GM12874 (cell line): ENCODE data around the gene GLIPR2.

Experiments
- CTCF ChIP-seq: IDR thresholded peaks from 2 replicates; pipeline ENCODE4 v1.5.1; 2011; ENCODE audit warnings: low read depth, mild to moderate bottlenecking, control low read depth, low read length, moderate library complexity; ENCODE audit not compliant: insufficient read depth

GLIPR2 gene

DNA sequence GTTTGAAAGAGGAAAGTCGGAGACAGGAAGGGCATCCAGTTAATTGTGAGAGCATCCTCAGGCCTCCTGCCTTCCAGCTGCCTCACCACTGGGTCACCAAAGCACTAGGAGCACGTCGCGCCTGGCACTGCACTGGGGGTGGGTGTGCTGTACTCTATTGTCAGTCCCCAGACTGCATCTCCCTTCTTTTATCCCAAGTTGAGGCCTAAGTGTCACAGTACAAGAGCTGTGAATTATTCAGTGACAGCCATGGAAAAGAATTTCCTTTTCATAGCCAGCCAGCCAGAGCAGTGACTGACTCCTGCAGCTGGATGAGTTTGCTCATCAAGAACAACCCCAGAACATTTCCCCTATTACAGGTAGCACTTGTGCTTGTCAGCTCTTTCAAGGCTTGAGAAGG, 70.5 kb downstream of the GLIPR2 start:
- no peak for TF ChIP-seq CTCF

- TF ChIP-seq CTCF: no peak
Measured at GRCh38 chr9:36207546-36208012, 71.0 kb downstream of the GLIPR2 start.

GRCh38 chr9:36208521-36209253, 72.2 kb downstream of the GLIPR2 start:
- TF ChIP-seq CTCF: no peak

DNA sequence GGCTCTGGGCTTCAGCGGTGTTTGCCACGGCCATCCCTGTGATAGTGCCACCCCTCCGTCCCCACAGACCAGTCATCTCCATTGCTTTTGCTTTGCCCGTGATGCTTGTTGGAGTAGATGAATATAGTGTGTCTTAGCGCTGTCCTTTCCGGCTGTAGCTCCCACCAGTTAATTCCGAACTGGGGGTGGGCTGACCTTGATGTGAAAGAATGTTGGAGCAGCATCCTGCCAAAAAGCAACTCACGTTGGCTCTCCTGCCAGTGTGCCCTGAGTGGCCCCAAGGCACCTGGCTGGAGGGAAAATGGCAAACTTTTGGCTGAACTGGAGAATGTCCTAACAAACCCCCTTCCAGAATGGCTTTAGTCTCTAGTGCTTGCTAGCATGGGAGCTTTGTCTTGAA, 74.2 kb downstream of the GLIPR2 start:
- no peak for TF ChIP-seq CTCF

- no peak for TF ChIP-seq CTCF
Measured at GRCh38 chr9:36211510-36211909, 75.0 kb downstream of the GLIPR2 start.

DNA sequence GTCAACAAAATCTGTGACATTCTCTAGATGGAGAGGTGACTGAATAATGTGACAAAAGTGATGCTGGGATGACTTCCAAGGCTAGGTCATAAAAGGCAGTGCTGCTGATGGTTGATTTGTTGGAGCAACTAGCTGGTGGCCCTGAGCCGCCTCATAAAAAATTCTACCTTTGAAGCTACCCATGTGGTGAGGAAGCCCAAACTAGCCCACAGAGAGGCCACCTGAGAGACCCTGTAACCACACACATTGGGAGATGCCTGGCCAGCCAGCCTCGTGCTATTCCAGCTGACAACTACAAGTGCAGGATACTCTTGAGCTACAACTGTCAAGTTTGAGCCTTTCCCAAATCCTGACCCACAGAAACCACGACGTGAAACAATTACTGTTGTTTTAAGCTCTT, 76.9 kb downstream of the GLIPR2 start:
- TF ChIP-seq CTCF: no peak
